Liver (tissue), 9 donors: ENCODE measurements around the gene UHMK1. TPM values are rescaled to one million over a fixed set of nuclear protein-coding genes. Genes with fewer than 3 reads are reported as not detected.
"Not testable (repeated sequence)": the region's sequence is repeated elsewhere in the genome, so short reads cannot be mapped to it uniquely, and the experiment has no call there.

Experiments
- DNase-seq: peaks from one replicate; pipeline ENCODE4 v3.0.0-alpha.2; 2017; ENCODE audit warnings: low spot score
- H3K27ac ChIP-seq, 2 donors: one replicate each; pipeline ENCODE4 v1.7.0; 2013; ENCODE audit warnings: inconsistent platforms in 2 of 2, low read length in 2 of 2, control low read depth in 1 of 2, low read depth in 1 of 2, mild to moderate bottlenecking in 1 of 2
- H3K27me3 ChIP-seq, 4 donors: one replicate each; pipeline versions ENCODE4 v1.6.1 to v1.7.0; 2013; ENCODE audit warnings: low read length in 3 of 4, inconsistent platforms in 1 of 4, mild to moderate bottlenecking in 1 of 4, moderate library complexity in 1 of 4; ENCODE audit not compliant: control insufficient read depth in 4 of 4, insufficient read depth in 4 of 4
- H3K36me3 ChIP-seq, 4 donors: one replicate each; pipeline versions ENCODE4 v1.6.1 to v1.7.0; 2013; ENCODE audit warnings: low read length in 3 of 4, mild to moderate bottlenecking in 3 of 4, low read depth in 1 of 4, moderate library complexity in 1 of 4; ENCODE audit not compliant: control insufficient read depth in 4 of 4, insufficient read depth in 3 of 4
- H3K4me1 ChIP-seq, 4 donors: one replicate each; pipeline versions ENCODE4 v1.6.1 to v1.7.0; 2013; ENCODE audit warnings: low read length in 3 of 4, mild to moderate bottlenecking in 3 of 4, moderate library complexity in 1 of 4; ENCODE audit not compliant: control insufficient read depth in 4 of 4, insufficient read depth in 4 of 4
- H3K4me3 ChIP-seq, 3 donors: one replicate each; pipeline versions ENCODE4 v1.6.1 to v1.7.0; 2013; ENCODE audit warnings: low read length in 3 of 3, control low read depth in 1 of 3, low read depth in 1 of 3, mild to moderate bottlenecking in 1 of 3
- H3K9ac ChIP-seq, 2 donors: one replicate each; pipeline ENCODE4 v1.7.0; 2013; ENCODE audit warnings: low read length in 2 of 2, mild to moderate bottlenecking in 2 of 2, moderate library complexity in 2 of 2, control low read depth in 1 of 2, low read depth in 1 of 2
- H3K9me3 ChIP-seq, 4 donors: one replicate each; pipeline versions ENCODE4 v1.6.1 to v1.7.0; 2013; ENCODE audit warnings: low read length in 3 of 4; ENCODE audit not compliant: control insufficient read depth in 4 of 4
- EGR1 ChIP-seq, 2 donors: IDR thresholded peaks; 2 replicates each; pipeline ENCODE4 v1.6.1; 2016 to 2018; ENCODE audit warnings: antibody characterized with exemption in 2 of 2, low read depth in 2 of 2
- FOXA2 ChIP-seq: IDR thresholded peaks from 2 replicates; pipeline ENCODE4 v1.6.1; 2016; ENCODE audit warnings: antibody characterized with exemption
- GABPA ChIP-seq, 2 donors: IDR thresholded peaks in 1 of 2; conservative IDR thresholded peaks in 1 of 2; 2 replicates each; pipeline ENCODE4 v1.6.1; 2016; ENCODE audit warnings: antibody characterized with exemption in 2 of 2, mild to moderate bottlenecking in 1 of 2, moderate library complexity in 1 of 2
- HNF4A ChIP-seq, 2 donors: conservative IDR thresholded peaks; 2 replicates each; pipeline ENCODE4 v1.6.1; 2016; ENCODE audit warnings: antibody characterized with exemption in 2 of 2, mild to moderate bottlenecking in 2 of 2
- HNF4G ChIP-seq: IDR thresholded peaks from 2 replicates; pipeline ENCODE4 v1.6.1; 2016; ENCODE audit warnings: antibody characterized with exemption
- JUND ChIP-seq, 2 donors: IDR thresholded peaks; 2 replicates each; pipeline ENCODE4 v1.6.1; 2016; ENCODE audit warnings: antibody characterized with exemption in 2 of 2
- MAX ChIP-seq: IDR thresholded peaks from 2 replicates; pipeline ENCODE4 v1.6.1; 2016; ENCODE audit warnings: antibody characterized with exemption
- NR2F2 ChIP-seq: IDR thresholded peaks from 2 replicates; pipeline ENCODE4 v1.6.1; 2016; ENCODE audit warnings: antibody characterized with exemption
- RAD21 ChIP-seq, 2 donors: IDR thresholded peaks; 2 replicates each; pipeline ENCODE4 v1.6.1; 2016; ENCODE audit warnings: antibody characterized with exemption in 2 of 2, mild to moderate bottlenecking in 2 of 2
- REST ChIP-seq: IDR thresholded peaks from 2 replicates; pipeline ENCODE4 v1.6.1; 2016; ENCODE audit warnings: antibody characterized with exemption, mild to moderate bottlenecking
- RXRA ChIP-seq, 2 donors: IDR thresholded peaks; 2 replicates each; pipeline ENCODE4 v1.6.1; 2017 to 2018; ENCODE audit warnings: antibody characterized with exemption in 2 of 2, mild to moderate bottlenecking in 1 of 2
- SP1 ChIP-seq: IDR thresholded peaks from 2 replicates; pipeline ENCODE4 v1.6.1; 2018; ENCODE audit warnings: antibody characterized with exemption, mild to moderate bottlenecking
- TAF1 ChIP-seq: conservative IDR thresholded peaks from 2 replicates; pipeline ENCODE4 v1.6.1; 2016; ENCODE audit warnings: antibody characterized with exemption, mild to moderate bottlenecking
- YY1 ChIP-seq: IDR thresholded peaks from 2 replicates; pipeline ENCODE4 v1.6.1; 2016; ENCODE audit warnings: antibody characterized with exemption, mild to moderate bottlenecking
- ZBTB33 ChIP-seq: IDR thresholded peaks from 2 replicates; pipeline ENCODE4 v1.6.1; 2016; ENCODE audit warnings: antibody characterized with exemption
- WGBS: extraction: QIAGEN DNeasy Blood & Tissue Kit; methylation state at CpG from one replicate; pipeline ENCODE4 v1.1.7; 2013; 5-methylcytosine and 5-hydroxymethylcytosine counted together
- polyA plus RNA-seq, 2 donors: library from polyadenylated mRNA; stranded (reverse) in 1 of 2; unstranded in 1 of 2; fragments of 200-250 nt in 1 of 2; fragments of >200 nt in 1 of 2; fragmentation: Nextera tagmentation in 1 of 2; extraction: Ambion mirVana in 1 of 2; gene quantifications; one replicate each; pipeline versions ENCODE4 v1.2.1 to v1.2.3, GENCODE V29; 2013 to 2015
- total RNA-seq, 2 donors: library from RNA; depleted of rRNA; stranded (reverse); fragments of >200 nt; gene quantifications; one replicate each; pipeline ENCODE4 v1.2.3, GENCODE V29; 2014
- donor health status: healthy.
- donor health status: healthy.
- donor health status: healthy.
- donor health status: healthy.
- donor health status: healthy.

UHMK1 gene
- total RNA-seq (10 to 100 TPM; 53.4 to 64.3 TPM), polyA plus RNA-seq (10 to 100 TPM; 15.8 to 20.4 TPM)

GRCh38 chr1:162497723-162498495 lies at the start of gene UHMK1:
Gene UHMK1, plus strand, starts transcription at chr1:162497818. Its CDS starts 183 bp downstream, at chr1:162498001.
- Histone ChIP-seq H3K9ac (peak within 1 kb of the TSS; percentile 92 to 99), H3K27ac (peak within 1 kb of the TSS; percentile 79 to 90), H3K4me3 (peak within 1 kb of the TSS; percentile 87 to 98 (median 93)), H3K9me3 (no peaks in the 10 kb centered on the region), H3K27me3 (no peaks in the 10 kb centered on the region), H3K4me1 (peaks cover 2 to 23% (median 15%) of the 10 kb centered on the region in 4 donors), H3K36me3 (peaks cover 7 to 14% (median 10%) of the 10 kb centered on the region in 4 donors)
- WGBS, result under 1% methylated on average over 61 of the region's 61 CpGs
- peak; percentile 88 for DNase-seq
- TF ChIP-seq RXRA (IDR thresholded peaks at IDR 0.05) (peak in 1 of 2 donors; percentile 8), RAD21 (IDR thresholded peaks at IDR 0.05) (peak in 1 of 2 donors; percentile 20), HNF4A (conservative IDR thresholded peaks at IDR 0.05) (no peak), SP1 (no peak), REST (peak; percentile 50), YY1 (peak; percentile 98), GABPA (IDR thresholded peaks at IDR 0.05 in 1 of 2, conservative IDR thresholded peaks at IDR 0.05 in 1 of 2) (peak; percentile 91 to 96)

- H3K9me3 ChIP-seq, H3K27me3 ChIP-seq, H3K9ac ChIP-seq, H3K4me3 ChIP-seq, H3K36me3 ChIP-seq, H3K27ac ChIP-seq, DNase-seq, H3K4me1 ChIP-seq: not testable (repeated sequence)
- 92% methylated on average over 1 of the region's 3 CpGs for WGBS
Observed at GRCh38 chr1:162454361-162454760, 43.3 kb upstream of the UHMK1 start.

- Histone ChIP-seq H3K4me1 (no peaks in the 10 kb centered on the region), H3K36me3 (no peaks in the 10 kb centered on the region), H3K9me3 (no peaks in the 10 kb centered on the region), H3K27ac (no peak overlapping the region), H3K4me3 (no peak overlapping the region), H3K9ac (no peak overlapping the region), H3K27me3 (no peaks in the 10 kb centered on the region)
- 87% methylated on average over 4 of the region's 4 CpGs for WGBS
- DNase-seq, result no peak
- TF ChIP-seq JUND (IDR thresholded peaks at IDR 0.05) (no peak), EGR1 (IDR thresholded peaks at IDR 0.05; ENCODE audit: low read depth in 2 of 2) (no peak), MAX (no peak), YY1 (no peak), HNF4A (conservative IDR thresholded peaks at IDR 0.05) (no peak), TAF1 (no peak), REST (no peak), FOXA2 (no peak), NR2F2 (no peak), HNF4G (no peak), ZBTB33 (no peak), GABPA (IDR thresholded peaks at IDR 0.05 in 1 of 2, conservative IDR thresholded peaks at IDR 0.05 in 1 of 2) (no peak)
Observed at GRCh38 chr1:162456323-162456722, 41.3 kb upstream of the UHMK1 start.
